Liver (tissue), 3 donors: Measurements from ENCODE around the gene SPEF1.
"Not testable (repeated sequence)": the region's sequence is repeated elsewhere in the genome, so short reads cannot be mapped to it uniquely, and the experiment has no call there.

Experiments
- ATF3 ChIP-seq: IDR thresholded peaks from 2 replicates; pipeline ENCODE4 v1.6.1; 2016; ENCODE audit warnings: antibody characterized with exemption
- CTCF ChIP-seq: fragments of 150-350 bp; IDR thresholded peaks from 2 replicates; pipeline ENCODE4 v1.5.1; 2017; ENCODE audit warnings: improper control_type of control experiment, low read depth, low read length; ENCODE audit not compliant: missing input control
- FOXA1 ChIP-seq: IDR thresholded peaks from 2 replicates; pipeline ENCODE4 v1.6.1; 2016; ENCODE audit warnings: antibody characterized with exemption
- GABPA ChIP-seq, 2 donors: IDR thresholded peaks in 1 of 2; conservative IDR thresholded peaks in 1 of 2; 2 replicates each; pipeline ENCODE4 v1.6.1; 2016; ENCODE audit warnings: antibody characterized with exemption in 2 of 2, mild to moderate bottlenecking in 1 of 2, moderate library complexity in 1 of 2
- JUND ChIP-seq, 2 donors: IDR thresholded peaks; 2 replicates each; pipeline ENCODE4 v1.6.1; 2016; ENCODE audit warnings: antibody characterized with exemption in 2 of 2
- NR2F2 ChIP-seq: IDR thresholded peaks from 2 replicates; pipeline ENCODE4 v1.6.1; 2016; ENCODE audit warnings: antibody characterized with exemption
- RAD21 ChIP-seq, 2 donors: IDR thresholded peaks; 2 replicates each; pipeline ENCODE4 v1.6.1; 2016; ENCODE audit warnings: antibody characterized with exemption in 2 of 2, mild to moderate bottlenecking in 2 of 2
- REST ChIP-seq: IDR thresholded peaks from 2 replicates; pipeline ENCODE4 v1.6.1; 2016; ENCODE audit warnings: antibody characterized with exemption, mild to moderate bottlenecking
- RXRA ChIP-seq, 2 donors: IDR thresholded peaks; 2 replicates each; pipeline ENCODE4 v1.6.1; 2017 to 2018; ENCODE audit warnings: antibody characterized with exemption in 2 of 2, mild to moderate bottlenecking in 1 of 2
- SP1 ChIP-seq: IDR thresholded peaks from 2 replicates; pipeline ENCODE4 v1.6.1; 2018; ENCODE audit warnings: antibody characterized with exemption, mild to moderate bottlenecking
- TAF1 ChIP-seq: conservative IDR thresholded peaks from 2 replicates; pipeline ENCODE4 v1.6.1; 2016; ENCODE audit warnings: antibody characterized with exemption, mild to moderate bottlenecking
- YY1 ChIP-seq: IDR thresholded peaks from 2 replicates; pipeline ENCODE4 v1.6.1; 2016; ENCODE audit warnings: antibody characterized with exemption, mild to moderate bottlenecking
- TF ChIP-seq, protein P1 (sequence below): IDR thresholded peaks from 2 replicates; pipeline ENCODE4 v1.6.1; 2016; ENCODE audit warnings: antibody characterized with exemption
- TF ChIP-seq, protein P2 (sequence below): IDR thresholded peaks from 2 replicates; pipeline ENCODE4 v1.6.1; 2016; ENCODE audit warnings: antibody characterized with exemption
- donor health status: healthy.
- donor health status: healthy.

- not testable (repeated sequence) for TF ChIP-seq CTCF; GABPA (IDR thresholded peaks at IDR 0.05 in 1 of 2, conservative IDR thresholded peaks at IDR 0.05 in 1 of 2); ATF3; RAD21 (IDR thresholded peaks at IDR 0.05); NR2F2; YY1; RXRA (IDR thresholded peaks at IDR 0.05); TAF1; REST; JUND (IDR thresholded peaks at IDR 0.05); FOXA1; SP1
- TF ChIP-seq, protein P1, sequence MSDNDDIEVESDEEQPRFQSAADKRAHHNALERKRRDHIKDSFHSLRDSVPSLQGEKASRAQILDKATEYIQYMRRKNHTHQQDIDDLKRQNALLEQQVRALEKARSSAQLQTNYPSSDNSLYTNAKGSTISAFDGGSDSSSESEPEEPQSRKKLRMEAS, result not testable (repeated sequence)
- TF ChIP-seq, protein P2, sequence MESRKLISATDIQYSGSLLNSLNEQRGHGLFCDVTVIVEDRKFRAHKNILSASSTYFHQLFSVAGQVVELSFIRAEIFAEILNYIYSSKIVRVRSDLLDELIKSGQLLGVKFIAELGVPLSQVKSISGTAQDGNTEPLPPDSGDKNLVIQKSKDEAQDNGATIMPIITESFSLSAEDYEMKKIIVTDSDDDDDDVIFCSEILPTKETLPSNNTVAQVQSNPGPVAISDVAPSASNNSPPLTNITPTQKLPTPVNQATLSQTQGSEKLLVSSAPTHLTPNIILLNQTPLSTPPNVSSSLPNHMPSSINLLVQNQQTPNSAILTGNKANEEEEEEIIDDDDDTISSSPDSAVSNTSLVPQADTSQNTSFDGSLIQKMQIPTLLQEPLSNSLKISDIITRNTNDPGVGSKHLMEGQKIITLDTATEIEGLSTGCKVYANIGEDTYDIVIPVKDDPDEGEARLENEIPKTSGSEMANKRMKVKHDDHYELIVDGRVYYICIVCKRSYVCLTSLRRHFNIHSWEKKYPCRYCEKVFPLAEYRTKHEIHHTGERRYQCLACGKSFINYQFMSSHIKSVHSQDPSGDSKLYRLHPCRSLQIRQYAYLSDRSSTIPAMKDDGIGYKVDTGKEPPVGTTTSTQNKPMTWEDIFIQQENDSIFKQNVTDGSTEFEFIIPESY, result not testable (repeated sequence)
Measured at GRCh38 chr20:3829891-3830290, 48.6 kb upstream of the SPEF1 start.
